ENCODE results near the gene DDX3X.
"Not testable (repeated sequence)": the region's sequence is repeated elsewhere in the genome, so short reads cannot be mapped to it uniquely, and the experiment has no call there.

Gene DDX3X

GRCh38 chrX:41333744-41334362, at the start of gene DDX3X:
Gene DDX3X, plus strand, starts transcription at chrX:41334162. Its CDS starts 91 bp downstream, at chrX:41334253.
- peak; percentile 70 for DNase-seq

DNA sequence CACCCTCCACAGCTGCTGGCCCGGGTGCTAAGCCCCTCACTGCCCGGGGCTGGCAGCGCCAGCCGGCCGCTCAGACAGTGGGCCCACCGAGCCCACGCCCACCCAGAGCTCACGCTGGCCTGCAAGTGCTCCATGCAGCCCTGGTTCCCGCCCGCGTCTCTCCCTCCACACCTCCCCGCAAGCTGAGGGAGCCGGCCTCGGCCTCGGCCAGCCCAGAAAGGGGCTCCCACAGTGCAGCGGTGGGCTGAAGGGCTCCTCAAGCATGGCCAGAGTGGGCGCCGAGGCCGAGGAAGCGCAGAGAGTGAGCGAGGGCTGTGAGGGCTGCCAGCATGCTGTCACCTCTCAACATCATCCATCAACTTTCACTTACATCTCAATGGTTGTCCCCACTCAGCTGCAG, 48.0 kb upstream of the DDX3X start:
- not testable (repeated sequence) for DNase-seq

DNA sequence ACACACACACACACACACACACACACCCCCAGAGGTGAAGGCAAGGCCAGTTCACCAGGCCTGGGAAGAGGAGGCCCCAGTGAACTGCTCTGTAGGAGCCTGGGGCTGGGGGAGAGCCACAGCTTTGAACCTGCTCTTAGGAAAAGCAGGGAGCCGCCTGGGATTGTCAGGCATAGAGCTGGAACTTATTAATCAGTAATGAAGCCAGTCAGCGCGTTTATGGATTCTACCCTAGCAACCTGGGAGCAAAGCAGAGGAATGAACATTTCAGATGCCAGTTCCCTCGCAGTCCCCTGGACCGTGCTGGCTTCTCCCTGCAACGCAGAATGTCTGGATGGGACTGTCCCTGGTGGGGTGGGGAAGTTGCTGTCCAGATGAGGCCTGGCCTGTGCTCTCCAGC, 45.3 kb upstream of the DDX3X start:
- DNase-seq = no peak

- no peak for DNase-seq
Observed at GRCh38 chrX:41289095-41289494, 44.9 kb upstream of the DDX3X start.

- DNase-seq = no peak
Observed at GRCh38 chrX:41291309-41291708, 42.7 kb upstream of the DDX3X start.

DNA sequence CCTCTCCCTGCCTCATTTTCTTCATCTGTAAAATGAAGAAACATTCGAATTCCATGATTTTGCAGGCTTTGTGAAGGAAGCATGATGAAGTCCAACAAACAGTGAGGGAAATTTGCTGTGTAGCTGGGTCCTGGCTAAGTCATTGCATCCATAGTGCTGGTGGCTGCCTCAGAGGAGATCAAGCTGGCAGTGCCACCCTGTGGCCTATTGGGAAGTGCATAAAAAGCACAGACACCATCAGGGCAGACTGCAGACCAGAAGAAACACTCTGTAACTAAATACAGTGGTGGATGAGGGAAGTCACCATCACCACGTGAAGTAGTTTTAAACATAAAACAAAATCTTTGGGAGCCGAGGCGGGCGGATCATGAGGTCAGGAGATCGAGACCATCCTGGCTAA, 40.7 kb upstream of the DDX3X start:
- no peak for DNase-seq

DNA sequence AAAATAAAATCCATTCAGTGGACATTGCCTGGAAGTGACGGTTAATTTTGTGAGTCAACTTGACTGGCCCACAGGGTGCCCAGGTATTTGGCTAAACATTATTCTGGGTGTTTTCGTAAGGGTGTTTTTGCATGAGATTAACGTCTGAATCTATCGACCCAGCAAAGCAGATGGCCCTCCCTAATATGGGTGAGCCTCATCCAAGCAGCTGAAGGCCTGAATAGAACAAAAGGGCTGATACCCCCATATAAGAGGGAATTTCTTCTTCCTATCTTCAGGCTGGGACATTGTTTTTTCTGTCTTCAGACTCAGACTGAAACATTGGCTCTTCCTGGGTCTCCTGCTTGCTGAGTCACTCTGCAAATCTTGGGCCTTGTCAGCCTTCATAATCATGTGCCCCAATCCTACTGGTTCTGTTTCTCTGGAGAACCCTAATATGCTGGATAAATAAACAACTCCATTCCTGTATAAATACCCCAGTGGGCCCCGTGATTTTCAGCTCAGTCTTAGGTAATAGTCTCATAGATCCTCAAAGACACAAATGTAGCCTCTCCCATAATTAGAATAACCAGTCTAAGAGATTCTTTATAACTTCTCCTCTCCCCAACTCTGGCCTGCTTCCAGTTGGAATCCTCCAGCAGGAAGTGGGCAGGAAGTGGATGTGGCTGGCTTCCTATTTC, 33.1 kb upstream of the DDX3X start:
- DNase-seq = no peak

DNA sequence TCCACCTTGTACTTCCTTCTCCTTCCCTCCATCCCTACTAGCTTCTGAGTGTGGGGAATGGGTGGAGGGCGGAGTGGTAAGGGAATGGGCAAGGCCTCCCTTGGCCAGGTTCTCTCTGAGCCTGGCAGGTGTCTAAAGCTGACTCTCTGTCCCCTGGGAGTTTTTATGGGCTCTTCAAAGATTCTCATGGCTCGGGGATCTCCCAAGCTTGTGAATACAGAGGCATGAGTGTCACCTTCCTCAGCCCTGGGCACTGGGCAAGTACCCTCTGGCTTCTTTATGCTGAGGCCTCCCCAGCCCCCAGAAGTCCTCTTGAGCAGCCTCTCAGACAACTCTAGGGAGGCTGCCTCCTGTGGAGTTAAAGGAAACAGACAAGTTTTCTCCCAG, 32.5 kb upstream of the DDX3X start:
- DNase-seq = no peak

DNA sequence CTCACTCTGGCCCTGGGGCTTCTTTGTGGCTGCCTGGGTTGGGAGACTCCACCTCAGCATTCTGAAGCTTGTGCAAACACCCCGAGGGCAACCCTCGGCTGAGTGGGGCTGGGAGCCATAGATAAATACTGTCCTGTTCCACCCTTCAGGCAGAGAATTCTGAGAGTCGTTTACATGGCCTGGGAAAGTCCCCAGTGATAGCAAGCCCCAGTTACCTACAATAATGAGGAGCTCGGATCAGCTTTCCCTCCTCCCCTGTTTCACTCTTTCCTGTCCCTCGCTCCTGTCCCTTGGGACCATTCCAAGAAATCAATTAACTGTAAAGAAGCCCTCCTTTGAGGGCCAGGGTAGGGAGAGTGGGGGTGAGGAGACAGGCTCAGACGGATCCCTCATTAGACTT, 31.6 kb upstream of the DDX3X start:
- DNase-seq = no peak

GRCh38 chrX:41303013-41303412, 30.9 kb upstream of the DDX3X start:
- no peak for DNase-seq

DNA sequence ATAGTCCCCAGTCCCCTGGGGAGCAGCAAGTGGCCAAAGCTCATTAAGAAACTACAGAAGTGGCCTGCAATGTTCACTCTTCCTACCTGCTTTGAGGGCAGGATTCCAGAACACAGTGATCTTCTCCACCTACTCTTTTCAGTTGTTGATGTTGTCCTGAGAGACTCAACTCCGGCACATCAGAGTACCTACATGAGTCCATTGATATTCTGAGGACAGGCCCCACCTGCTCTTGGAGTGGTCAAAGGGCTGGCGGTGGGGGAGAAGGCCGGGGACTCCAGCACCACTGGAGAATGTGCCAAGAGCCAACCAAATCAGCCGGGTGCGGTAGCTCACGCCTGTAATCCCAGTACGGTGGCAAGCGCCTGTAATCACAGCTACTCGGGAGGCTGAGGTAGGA, 29.8 kb upstream of the DDX3X start:
- no peak for DNase-seq

DNA sequence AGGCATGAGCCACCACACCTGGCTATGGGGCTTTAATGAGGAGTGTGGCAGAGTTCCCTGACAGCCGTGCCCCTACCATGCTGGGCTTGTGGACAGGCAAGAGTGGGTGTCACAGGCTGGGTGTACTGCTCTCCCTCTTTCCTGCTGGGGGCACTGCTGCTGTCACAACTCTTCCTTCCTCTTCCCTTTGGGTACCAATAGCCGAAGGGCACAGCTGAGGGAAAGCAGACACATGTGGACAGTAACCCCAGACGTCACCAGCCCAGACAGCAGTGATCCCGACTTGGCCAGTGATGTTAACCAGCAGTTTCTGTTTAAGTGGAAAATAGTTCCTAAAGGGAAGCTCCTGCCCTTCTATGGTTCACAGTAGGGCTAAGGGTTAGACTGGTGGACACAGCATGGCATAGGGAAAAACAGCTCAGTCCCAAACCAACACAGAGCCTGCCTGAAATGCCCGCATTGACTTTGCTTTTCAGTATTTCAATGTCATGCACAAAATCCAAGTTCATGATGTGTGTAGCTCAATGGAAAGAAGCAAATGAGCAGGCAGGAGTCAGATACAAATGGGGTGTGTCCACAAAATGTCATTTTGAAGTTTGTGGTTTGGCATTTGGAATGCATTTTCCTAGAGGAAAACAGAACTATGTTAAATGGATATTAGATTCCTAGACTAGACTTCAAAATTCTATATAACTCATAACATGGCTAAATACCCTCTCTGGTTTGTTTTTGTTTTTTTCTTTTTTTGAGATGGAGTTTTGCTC, 24.9 kb upstream of the DDX3X start:
- no peak for DNase-seq

DNA sequence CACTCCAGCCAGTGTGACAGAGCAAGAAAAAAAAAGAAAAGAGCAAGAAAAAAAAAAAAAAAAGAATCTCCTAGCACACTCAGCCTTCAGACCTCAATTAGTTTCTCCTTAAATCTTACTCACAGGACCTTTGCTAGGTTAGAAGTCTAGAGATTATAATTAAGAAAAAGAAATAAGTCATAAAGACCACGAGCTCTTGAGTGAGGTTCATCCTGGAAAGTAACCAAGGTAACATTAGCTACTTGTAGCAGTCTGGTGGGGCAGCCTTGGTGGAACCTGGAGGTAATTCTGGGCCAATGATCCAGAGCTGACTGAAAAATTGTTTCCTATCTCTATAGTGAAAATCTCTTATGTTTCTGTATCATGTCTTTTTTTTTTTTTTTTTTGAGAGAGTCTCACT, 21.2 kb upstream of the DDX3X start:
- no peak for DNase-seq

GRCh38 chrX:41313419-41313818, 20.5 kb upstream of the DDX3X start:
- DNase-seq = no peak

GRCh38 chrX:41314204-41314603, 19.8 kb upstream of the DDX3X start:
- no peak for DNase-seq

GRCh38 chrX:41314881-41315280, 19.1 kb upstream of the DDX3X start:
- no peak for DNase-seq

DNA sequence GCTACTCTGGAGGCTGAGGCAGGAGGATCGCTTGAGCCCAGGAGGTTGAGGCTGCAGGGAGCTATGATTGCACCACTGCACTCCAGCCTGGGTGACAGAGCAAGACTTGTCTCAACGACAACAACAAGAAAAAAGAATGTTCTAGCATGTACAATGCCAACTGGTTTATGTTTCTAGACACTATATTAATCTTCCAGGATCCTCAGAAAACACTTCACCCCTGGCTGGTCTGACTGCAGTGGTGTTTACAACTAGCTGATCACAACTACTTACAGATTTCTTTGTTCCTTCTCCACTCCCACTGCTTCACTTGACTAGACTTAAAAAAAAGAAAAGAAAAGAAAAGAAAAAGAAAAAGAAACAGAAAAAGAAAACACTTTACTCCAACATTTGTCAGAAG, 17.7 kb upstream of the DDX3X start:
- DNase-seq = not testable (repeated sequence)

DNA sequence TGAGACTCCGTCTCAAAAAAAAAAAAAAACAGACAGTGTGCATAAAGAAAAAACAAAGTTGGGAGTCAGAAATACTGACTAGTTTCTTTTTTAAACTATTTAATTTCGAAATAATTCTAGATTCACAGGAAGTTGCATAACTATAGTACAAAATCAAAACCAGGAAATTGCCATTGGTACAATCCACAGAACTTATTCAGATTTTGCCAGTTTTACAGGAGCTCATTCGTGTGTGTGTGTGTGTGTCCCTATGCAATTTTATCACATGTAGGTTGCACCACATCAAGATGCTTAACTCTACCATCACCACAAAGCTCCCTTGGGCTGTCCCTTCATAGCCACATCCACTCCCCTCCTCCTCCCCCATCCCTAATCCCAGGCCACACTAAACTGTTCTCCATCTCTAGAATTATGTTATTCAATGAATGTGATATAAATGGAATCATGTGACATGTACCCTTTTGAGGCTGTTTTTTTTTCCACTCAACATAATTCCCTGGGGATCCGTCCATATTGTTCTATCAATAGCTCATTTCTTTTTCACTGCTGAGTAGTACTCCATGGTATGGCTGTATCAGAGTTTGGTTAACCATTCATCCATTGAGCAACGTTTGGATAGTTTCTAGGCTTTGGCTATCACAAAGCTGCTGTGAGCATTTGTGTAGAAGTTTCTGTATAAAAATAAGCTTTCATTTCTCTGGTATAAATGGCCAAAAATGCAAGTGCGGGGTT, 16.3 kb upstream of the DDX3X start:
- DNase-seq = no peak

GRCh38 chrX:41320393-41320792, 13.6 kb upstream of the DDX3X start:
- no peak for DNase-seq

GRCh38 chrX:41322821-41323603, 10.9 kb upstream of the DDX3X start:
- DNase-seq = no peak

- no peak for DNase-seq
Observed at GRCh38 chrX:41326431-41326830, 7.5 kb upstream of the DDX3X start.

GRCh38 chrX:41327341-41327740, 6.6 kb upstream of the DDX3X start:
- no peak for DNase-seq

DNA sequence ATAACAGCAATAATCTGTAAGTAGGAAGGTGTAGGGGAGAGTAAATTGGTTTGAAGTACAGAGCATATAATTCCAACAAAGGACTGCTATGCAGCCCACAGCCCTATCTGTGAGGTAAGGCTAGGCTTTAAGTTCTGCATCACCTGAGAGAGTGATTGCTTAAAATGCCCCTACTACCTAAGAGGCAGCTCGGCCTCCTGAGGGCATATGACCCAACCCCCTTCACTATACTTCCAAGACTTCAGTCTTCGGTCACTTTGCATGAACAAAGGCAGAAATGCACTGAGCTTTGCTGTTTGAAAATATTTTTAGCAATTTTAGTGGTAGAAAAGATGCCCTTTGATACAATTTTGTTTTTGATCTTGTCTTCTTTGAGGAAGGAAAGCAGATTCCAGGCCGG, 4.9 kb upstream of the DDX3X start:
- DNase-seq = no peak
